Peyer's patch (tissue), 4 donors: ENCODE measurements around the gene KRTAP5-2. TPM values are rescaled to one million over a fixed set of nuclear protein-coding genes. Genes with fewer than 3 reads are reported as not detected.
"Not testable (repeated sequence)": the region's sequence is repeated elsewhere in the genome, so short reads cannot be mapped to it uniquely, and the experiment has no call there.

Experiments used
- DNase-seq, 3 donors: peaks; one replicate each; pipeline ENCODE4 v3.0.0-alpha.2; 2017 to 2019
- H3K27ac ChIP-seq, 4 donors: fragments of 200-600 bp; sonication (generic); one replicate each; pipeline ENCODE4 v1.5.1; 2016 to 2019
- H3K27me3 ChIP-seq, 2 donors: fragments of 200-600 bp; sonication (generic); one replicate each; pipeline ENCODE4 v1.5.1; 2019
- H3K36me3 ChIP-seq, 3 donors: fragments of 200-600 bp; sonication (generic); one replicate each; pipeline ENCODE4 v1.5.1; 2016 to 2019
- H3K4me1 ChIP-seq, 4 donors: fragments of 200-600 bp; sonication (generic); one replicate each; pipeline ENCODE4 v1.5.1; 2016 to 2019
- H3K4me3 ChIP-seq, 4 donors: fragments of 200-600 bp; sonication (generic); 1 replicate in 3 of 4; 2 replicates in 1 of 4; pipeline ENCODE4 v1.5.1; 2016 to 2019; ENCODE audit warnings: mild to moderate bottlenecking in 1 of 4
- H3K9me3 ChIP-seq, 4 donors: fragments of 200-600 bp; sonication (generic); one replicate each; pipeline ENCODE4 v1.5.1; 2016 to 2019; ENCODE audit warnings: mild to moderate bottlenecking in 1 of 4
- CTCF ChIP-seq, 6 experiments: fragments of 450-650 bp in 4 of 6; fragments of 200-600 bp in 2 of 6; sonication (generic) in 1 of 6; IDR thresholded peaks; one replicate each; pipeline ENCODE4 v1.5.1; 2017 to 2019; ENCODE audit warnings: antibody characterized with exemption in 6 of 6, mild to moderate bottlenecking in 3 of 6, moderate library complexity in 1 of 6
- POLR2A ChIP-seq, 2 donors: fragments of 450-650 bp; IDR thresholded peaks; one replicate each; pipeline ENCODE4 v1.5.1; 2017; ENCODE audit warnings: antibody characterized with exemption in 2 of 2, mild to moderate bottlenecking in 2 of 2, moderate library complexity in 2 of 2
- total RNA-seq, 4 donors: library from RNA; depleted of rRNA; stranded (reverse); fragments of >200 nt; gene quantifications; one replicate each; pipeline ENCODE4 v1.1.0, GENCODE V29; 2016

Gene KRTAP5-2
- total RNA-seq, 4 donors from 2014 or later = not detected

GRCh38 chr11:1604711-1605110 is 6.6 kb upstream of the KRTAP5-2 start:
- H3K36me3 ChIP-seq = no peaks in the 10 kb centered on the region
- H3K9me3 ChIP-seq = no peaks in the 10 kb centered on the region
- no peak for DNase-seq
- TF ChIP-seq CTCF (IDR thresholded peaks at IDR 0.05) (no peak), POLR2A (IDR thresholded peaks at IDR 0.05) (no peak)
- no peak overlapping the region for H3K27ac ChIP-seq
- H3K4me1 ChIP-seq = no peaks in the 10 kb centered on the region
- no peaks in the 10 kb centered on the region for H3K27me3 ChIP-seq
- H3K4me3 ChIP-seq = no peak overlapping the region

DNA sequence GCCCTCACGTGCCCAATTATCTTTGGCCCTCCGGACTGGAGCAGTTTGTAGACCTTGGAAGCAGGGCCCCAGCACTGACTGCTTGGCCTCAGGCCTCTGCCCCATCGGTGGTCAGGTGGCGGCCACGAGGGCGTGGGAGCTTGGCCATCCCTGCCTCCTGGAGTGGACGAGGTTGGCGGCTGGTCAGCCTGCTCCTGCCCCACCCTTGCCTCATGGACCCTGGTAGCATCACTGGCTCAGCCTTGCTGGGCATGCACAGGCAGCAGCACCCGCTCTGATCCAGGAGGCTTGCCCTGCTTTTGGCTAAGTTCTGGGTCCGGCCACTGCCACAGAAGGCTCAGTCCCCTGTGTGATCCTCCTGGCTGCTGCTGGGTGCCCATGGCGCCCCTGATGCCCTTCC is 6.1 kb upstream of the KRTAP5-2 start:
- H3K4me1 ChIP-seq = no peaks in the 10 kb centered on the region
- H3K36me3 ChIP-seq = no peaks in the 10 kb centered on the region
- TF ChIP-seq CTCF (IDR thresholded peaks at IDR 0.05) = no peak
- TF ChIP-seq POLR2A (IDR thresholded peaks at IDR 0.05) = no peak
- no peaks in the 10 kb centered on the region for H3K27me3 ChIP-seq
- H3K4me3 ChIP-seq = no peak overlapping the region
- DNase-seq = no peak
- no peak overlapping the region for H3K27ac ChIP-seq
- no peaks in the 10 kb centered on the region for H3K9me3 ChIP-seq

GRCh38 chr11:1603629-1604028 is 5.5 kb upstream of the KRTAP5-2 start:
- H3K27me3 ChIP-seq = no peaks in the 10 kb centered on the region
- no peak overlapping the region for H3K4me3 ChIP-seq
- no peak for TF ChIP-seq CTCF (IDR thresholded peaks at IDR 0.05)
- TF ChIP-seq POLR2A (IDR thresholded peaks at IDR 0.05) = no peak
- H3K9me3 ChIP-seq = no peaks in the 10 kb centered on the region
- no peak overlapping the region for H3K27ac ChIP-seq
- no peaks in the 10 kb centered on the region for H3K36me3 ChIP-seq
- no peaks in the 10 kb centered on the region for H3K4me1 ChIP-seq
- DNase-seq = no peak

GRCh38 chr11:1601663-1602062 is 3.6 kb upstream of the KRTAP5-2 start:
- not testable (repeated sequence) for H3K36me3 ChIP-seq, H3K4me3 ChIP-seq, DNase-seq, H3K27ac ChIP-seq, H3K27me3 ChIP-seq, H3K4me1 ChIP-seq, H3K9me3 ChIP-seq

GRCh38 chr11:1600626-1601025 is 2.5 kb upstream of the KRTAP5-2 start:
- Histone ChIP-seq H3K4me3 (no peak overlapping the region), H3K27me3 (no peaks in the 10 kb centered on the region), H3K36me3 (no peaks in the 10 kb centered on the region), H3K27ac (no peak overlapping the region), H3K4me1 (peaks cover 0 to 3% (median 0%) of the 10 kb centered on the region in 4 donors), H3K9me3 (no peaks in the 10 kb centered on the region)
- no peak for TF ChIP-seq POLR2A (IDR thresholded peaks at IDR 0.05)
- no peak for TF ChIP-seq CTCF (IDR thresholded peaks at IDR 0.05)
- no peak for DNase-seq

- Histone ChIP-seq H3K4me3 (no peak overlapping the region), H3K36me3 (no peaks in the 10 kb centered on the region), H3K9me3 (no peaks in the 10 kb centered on the region), H3K4me1 (peaks cover 0 to 3% (median 0%) of the 10 kb centered on the region in 4 donors), H3K27me3 (no peaks in the 10 kb centered on the region), H3K27ac (no peak overlapping the region)
- DNase-seq = no peak
- TF ChIP-seq CTCF (IDR thresholded peaks at IDR 0.05) = no peak
- TF ChIP-seq POLR2A (IDR thresholded peaks at IDR 0.05) = no peak
These were observed 722 bp upstream of the KRTAP5-2 start for GRCh38 chr11:1598816-1599215.

GRCh38 chr11:1598406-1598805 is 312 bp upstream of the KRTAP5-2 start:
- not testable (repeated sequence) for H3K9me3 ChIP-seq, DNase-seq, H3K27me3 ChIP-seq, H3K4me1 ChIP-seq, H3K27ac ChIP-seq, H3K36me3 ChIP-seq, H3K4me3 ChIP-seq
